T-helper 9 cell (primary cell): ENCODE measurements around the gene MISFA.
"Not testable (repeated sequence)": the region's sequence is repeated elsewhere in the genome, so short reads cannot be mapped to it uniquely, and the experiment has no call there.

Experiments used
- DNase-seq: peaks from one replicate; pipeline ENCODE4 v3.0.0-alpha.2; 2020
- total RNA-seq, 2 donors: gene quantifications; one replicate each; lab custom pipeline; 2026; lab: John Stamatoyannopoulos, UW

The MISFA gene
- total RNA-seq = 0.42 to 3.1 reads per million in 2 donors

GRCh38 chr11:18599739-18600230 is at the start of gene MISFA:
MISFA (plus strand) TSS chr11:18599789; CDS start chr11:18599929, 140 bp downstream.
- DNase-seq = no peak

- DNase-seq = no peak
Observed at GRCh38 chr11:18563090-18563730, 36.4 kb upstream of the MISFA start.

- no peak for DNase-seq
Observed at GRCh38 chr11:18564149-18564548, 35.4 kb upstream of the MISFA start.

- DNase-seq = no peak
Observed at GRCh38 chr11:18566406-18566805, 33.2 kb upstream of the MISFA start.

GRCh38 chr11:18567081-18567480 is 32.5 kb upstream of the MISFA start:
- no peak for DNase-seq

- DNase-seq = no peak
Observed at GRCh38 chr11:18575361-18575760, 24.2 kb upstream of the MISFA start.

- DNase-seq = no peak
Observed at GRCh38 chr11:18578975-18579598, 20.5 kb upstream of the MISFA start.

- no peak for DNase-seq
Observed at GRCh38 chr11:18580113-18580766, 19.3 kb upstream of the MISFA start.

- no peak for DNase-seq
Observed at GRCh38 chr11:18581825-18582224, 17.8 kb upstream of the MISFA start.

GRCh38 chr11:18588297-18589252 is 11.0 kb upstream of the MISFA start, which contains the start of gene UEVLD:
UEVLD (minus strand) TSS chr11:18588734; CDS start chr11:18588654, 80 bp downstream.
- DNase-seq = peak; percentile 53

- no peak for DNase-seq
Observed at GRCh38 chr11:18590571-18590970, 9.0 kb upstream of the MISFA start.

- DNase-seq = not testable (repeated sequence)
Observed at GRCh38 chr11:18594088-18594487, 5.5 kb upstream of the MISFA start.

- DNase-seq = no peak
Observed at GRCh38 chr11:18594999-18595749, 4.4 kb upstream of the MISFA start.

GRCh38 chr11:18600915-18601569 is 1.5 kb downstream of the MISFA start:
- no peak for DNase-seq

GRCh38 chr11:18608376-18608775 is 8.8 kb downstream of the MISFA start:
- no peak for DNase-seq

GRCh38 chr11:18611196-18611595 is 11.6 kb downstream of the MISFA start:
- DNase-seq = no peak

GRCh38 chr11:18612394-18612793 is 12.8 kb downstream of the MISFA start:
- no peak for DNase-seq

- DNase-seq = no peak
Observed at GRCh38 chr11:18614667-18615066, 15.1 kb downstream of the MISFA start.

- DNase-seq = no peak
Observed at GRCh38 chr11:18615628-18616392, 16.2 kb downstream of the MISFA start.

- peak; percentile 17 for DNase-seq
Observed at GRCh38 chr11:18617688-18618341, 18.2 kb downstream of the MISFA start.
